IPS-NIHi7 (cell line): ENCODE data around the gene PDE11A.

Experiments
- DNase-seq: peaks from one replicate; pipeline ENCODE4 v3.0.0; 2012; ENCODE audit warnings: mixed read lengths; ENCODE audit errors: extremely low spot score

The PDE11A gene

DNA sequence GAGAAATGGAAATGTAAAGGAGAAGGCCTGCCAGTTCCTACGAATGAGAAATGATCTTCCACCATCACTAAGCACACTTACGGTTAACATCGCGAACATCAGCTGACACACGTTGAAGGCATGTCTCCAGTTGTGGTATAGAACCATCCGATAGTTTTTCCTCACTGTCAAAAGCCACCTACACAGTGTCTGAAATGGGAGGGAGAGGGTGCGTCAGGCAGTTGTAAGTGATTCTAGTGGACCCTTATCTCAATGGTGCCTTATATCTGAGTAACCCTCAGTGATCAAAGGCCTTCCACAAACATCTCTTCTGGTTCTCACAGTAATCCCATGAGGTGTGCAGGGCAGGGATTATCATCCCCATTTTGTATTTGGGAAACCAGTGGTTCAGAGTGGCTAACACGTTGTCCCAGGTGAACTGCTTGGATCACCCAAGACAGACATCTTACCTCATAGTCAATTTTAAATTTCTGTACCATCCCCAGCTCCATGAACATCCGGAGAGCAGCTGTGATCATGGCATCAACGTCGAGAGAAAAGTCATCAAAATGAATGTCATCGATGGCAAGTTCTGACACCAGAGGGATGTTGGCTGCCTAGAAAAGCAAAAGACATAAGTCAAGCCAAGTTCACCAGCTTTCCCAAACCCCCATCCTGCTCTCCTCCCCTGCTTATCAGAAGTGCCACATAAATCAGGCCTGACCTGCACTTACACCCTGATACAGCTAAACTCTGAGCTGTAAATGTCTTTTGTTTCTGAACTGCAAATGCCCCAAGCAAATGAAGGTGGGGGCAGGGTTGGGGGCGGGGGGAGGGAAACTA lies 344.8 kb downstream of the PDE11A start:
- no peak for DNase-seq

DNA sequence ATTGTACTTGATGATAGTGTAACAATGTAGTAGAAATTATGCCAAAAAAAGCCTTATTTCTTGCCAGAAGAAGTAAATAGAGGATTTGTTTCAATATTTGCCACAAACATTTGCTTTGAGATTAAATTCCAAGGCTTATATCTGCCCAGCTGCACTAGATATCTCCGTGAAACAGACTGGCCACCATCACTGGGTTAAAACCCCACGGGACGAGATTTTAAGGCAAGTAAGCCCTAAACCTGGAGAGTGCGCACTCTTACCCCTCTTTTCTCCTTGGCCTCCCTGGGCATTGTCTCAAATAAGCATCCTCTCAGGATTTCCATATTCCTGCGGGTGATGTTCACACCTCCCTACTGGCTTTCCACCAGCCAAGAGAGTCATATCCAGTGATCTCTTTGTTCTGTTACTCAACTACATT lies 345.6 kb downstream of the PDE11A start:
- no peak for DNase-seq

DNA sequence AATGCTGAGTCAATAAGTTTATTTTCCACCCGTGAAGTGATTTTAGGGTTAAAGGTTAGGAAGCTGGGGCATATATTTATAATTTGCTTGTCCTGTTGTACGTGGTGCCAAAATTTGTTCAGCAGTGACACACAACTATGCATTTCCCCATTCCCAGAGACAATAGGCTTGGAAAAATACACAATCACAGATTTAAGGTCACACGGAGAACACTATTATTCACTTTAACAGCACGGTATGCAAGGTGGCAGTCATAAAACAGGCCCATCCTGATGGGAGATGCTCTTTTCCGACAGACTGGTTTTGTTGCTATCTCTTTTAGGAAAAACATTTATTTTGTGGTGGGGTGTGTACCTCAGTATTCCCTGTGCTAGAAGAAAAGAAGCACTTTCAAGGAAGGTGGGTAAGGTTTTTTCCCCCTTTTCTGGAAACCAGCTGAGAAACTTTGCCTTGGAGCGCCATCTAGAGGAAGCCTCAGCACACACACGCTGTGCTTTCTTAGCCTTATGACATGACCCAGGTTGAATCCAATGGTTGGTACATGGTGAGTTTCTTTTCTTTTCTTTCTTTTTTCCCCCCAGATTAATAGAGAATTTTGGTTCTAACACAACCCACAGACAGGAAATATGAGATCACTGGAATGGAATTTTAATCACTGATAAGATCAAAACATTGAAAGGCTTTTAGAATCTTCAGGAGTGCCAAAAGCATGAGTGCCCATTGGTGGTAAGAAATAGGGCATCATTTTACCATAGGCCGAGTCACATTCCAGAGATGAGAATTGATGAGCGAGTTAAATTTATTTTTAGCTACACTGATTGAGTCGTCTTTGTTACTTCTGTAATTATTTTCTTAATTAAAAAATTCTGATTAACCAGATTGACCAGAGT lies 347.9 kb downstream of the PDE11A start:
- peak; percentile 77 for DNase-seq

DNA sequence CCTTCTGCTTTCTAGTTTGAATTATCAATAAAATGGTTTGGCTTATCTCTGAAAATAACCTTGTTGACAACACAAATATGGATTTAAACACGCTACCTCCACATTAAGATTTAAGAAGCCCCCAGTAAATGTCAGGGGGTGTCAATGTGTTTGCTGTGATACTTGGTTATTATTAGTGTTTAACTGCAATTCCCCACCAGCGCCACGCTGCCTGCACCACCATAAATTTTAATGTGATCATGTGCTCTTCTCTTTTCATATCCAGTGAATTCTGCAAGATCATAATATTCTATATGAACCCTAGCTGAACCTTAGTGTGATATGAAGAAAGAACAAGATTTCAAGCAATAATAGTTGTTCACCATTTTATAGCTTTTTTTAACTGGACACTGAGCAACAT lies 349.3 kb downstream of the PDE11A start:
- DNase-seq, result no peak

DNA sequence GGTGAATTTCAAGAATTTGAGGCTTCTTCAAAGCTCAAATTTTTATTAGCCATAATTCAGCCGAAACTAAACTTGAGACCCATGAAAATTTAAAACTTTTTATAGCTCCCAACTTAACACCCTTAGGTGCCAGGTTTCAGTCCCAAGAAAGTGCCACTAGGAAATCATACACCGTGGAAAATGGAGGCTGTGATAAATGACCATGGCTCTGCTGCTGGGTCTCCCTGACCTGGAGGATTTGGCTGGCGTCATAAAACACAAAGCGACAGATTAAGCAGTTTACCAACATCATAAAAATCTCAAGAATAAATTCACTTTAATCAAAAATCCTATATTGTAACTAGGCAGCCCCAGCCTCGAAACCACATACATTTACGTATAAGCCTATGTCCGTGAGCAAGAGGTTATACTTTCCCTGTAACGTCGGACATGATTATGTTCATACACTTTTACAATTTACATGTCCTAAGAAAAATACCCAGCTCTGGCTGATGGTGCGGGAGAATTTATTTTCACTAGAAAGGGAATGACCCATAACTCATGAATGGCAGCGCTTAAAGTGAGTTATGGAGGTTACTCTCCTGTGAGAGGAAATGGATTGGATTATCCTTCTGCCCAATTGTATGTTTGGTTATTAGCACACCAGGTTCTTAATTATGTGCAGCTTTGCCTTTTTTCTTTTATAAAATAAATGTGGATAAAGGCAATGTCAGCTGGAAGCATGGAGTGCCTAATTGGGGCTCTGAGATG lies 350.6 kb downstream of the PDE11A start:
- no peak for DNase-seq

DNA sequence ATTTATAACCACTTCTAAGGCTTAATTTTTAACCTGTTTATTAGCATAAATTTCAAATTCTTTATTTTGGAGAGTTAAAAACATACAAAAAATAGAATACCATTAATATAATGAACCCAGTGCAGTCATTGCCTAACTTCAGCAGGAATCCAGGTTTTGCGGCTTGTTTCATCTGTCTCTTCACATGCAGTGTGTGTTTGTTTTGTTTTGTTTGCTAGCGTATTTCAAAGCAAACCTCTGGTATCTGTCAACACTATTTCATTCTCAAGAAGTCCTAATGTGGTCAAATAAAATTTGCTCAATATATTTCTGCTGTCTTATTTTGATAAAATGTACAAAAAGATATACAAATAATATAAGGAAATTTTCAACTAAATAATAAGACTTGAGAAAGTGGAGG lies 351.5 kb downstream of the PDE11A start:
- DNase-seq, result no peak

DNA sequence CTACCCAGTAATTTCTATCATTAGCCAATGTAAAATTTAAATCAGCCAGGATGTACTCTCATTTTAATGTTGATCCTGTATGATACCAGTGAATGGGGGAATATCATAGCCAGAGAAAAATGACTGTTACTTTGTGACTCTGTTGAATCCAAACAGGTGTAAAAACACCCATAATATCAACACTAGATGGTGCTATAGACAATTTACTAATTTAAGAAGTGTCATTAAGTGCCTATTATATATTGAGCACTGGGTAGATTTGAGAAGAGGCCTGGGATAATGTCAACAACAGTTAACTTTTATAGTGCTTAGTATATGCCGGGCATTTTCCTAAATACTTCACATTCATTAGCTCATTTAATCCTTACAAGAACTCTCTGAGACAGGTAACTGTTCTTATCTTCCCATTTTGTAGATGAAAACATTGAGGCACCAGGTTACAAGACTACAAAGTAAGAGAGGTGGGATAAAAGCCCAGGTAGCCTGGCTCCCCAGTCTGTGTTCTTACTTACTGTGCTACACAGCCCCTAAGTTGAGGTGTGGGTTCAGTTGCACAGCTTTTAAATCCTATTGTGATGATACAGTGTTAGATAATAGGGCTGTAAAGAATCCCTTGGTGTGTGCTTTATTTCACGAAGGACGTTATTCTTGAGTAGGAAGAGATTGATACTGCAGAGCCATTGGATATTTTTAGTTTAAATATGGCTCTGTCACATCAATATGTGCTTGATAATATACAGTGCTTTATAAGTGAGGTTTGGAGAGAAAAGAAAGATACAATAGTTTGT lies 354.6 kb downstream of the PDE11A start:
- no peak for DNase-seq

DNA sequence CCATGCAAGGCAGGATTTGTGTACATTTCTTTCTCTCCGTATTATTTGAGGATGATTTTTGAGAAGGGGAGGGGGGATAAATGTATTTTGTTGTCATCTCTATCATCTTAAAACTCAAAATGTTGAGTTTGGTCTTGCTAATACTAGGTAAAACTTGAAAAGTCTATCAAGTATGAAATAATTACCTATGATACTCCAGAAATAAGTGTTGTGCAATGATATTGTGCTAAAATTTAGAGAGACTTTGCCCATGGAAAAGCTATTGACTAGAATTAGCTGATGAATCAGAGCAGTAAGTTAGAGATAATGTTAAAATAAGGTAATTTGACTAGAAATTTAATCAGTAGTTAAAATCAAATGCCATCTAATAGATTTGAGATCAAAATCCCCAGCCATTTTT lies 356.1 kb downstream of the PDE11A start:
- no peak for DNase-seq

DNA sequence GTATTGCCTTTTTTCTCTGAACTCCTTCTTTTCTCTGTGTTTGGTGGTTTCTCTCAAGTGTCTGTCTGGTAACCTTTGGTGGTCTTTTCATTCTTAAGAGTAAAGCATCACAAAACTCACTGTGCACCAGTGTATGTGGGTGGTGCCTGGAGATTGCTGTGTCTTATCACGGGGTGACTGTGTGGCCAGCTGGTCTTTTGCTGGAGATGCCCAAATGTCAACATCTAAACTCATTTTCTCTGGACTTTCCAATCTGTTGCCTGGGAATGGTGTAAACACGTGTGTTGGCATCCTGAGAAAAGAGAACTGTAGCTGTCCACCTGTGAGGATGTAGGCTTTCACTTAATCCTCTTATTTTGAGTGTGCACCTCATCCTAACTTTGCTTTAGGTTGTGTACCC lies 356.8 kb downstream of the PDE11A start:
- no peak for DNase-seq

DNA sequence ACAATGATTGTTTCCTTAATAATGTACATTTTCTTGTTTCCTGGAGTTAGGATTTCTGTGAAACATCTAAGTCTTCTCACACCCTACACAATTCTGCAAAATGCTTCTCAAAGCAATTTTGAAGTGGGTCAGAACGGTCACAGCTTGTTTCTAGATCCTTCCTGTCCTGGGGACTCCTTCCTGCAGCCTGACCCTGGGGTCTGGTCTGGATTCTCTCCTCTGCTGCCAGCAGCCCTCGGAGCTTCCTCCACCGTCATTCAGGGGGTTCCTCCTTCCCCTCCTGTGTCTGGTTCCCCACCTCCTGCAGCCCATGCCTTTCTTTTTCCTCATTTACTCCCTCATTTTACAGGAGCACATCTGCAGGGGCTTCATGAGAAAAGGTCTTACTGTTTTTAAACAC lies 357.9 kb downstream of the PDE11A start:
- no peak for DNase-seq

DNA sequence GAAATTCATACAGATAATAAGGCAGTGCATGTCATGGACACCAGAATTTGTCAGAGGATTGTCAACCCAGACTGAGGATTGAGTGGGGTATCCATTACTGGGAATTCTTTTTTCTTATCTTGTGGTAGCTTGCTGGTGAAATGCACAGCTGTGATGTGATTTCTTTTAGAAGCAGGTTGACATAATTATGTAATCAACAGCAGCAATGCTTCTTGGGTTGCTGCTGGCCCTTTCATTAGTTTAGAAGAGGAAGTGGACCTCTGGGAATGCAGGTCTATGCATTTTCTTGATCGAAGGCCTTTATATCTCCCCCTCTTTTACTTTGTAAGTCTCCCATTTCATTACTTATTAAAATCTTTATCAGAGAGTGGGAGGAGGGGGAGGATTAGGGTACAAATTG lies 360.1 kb downstream of the PDE11A start:
- no peak for DNase-seq

DNA sequence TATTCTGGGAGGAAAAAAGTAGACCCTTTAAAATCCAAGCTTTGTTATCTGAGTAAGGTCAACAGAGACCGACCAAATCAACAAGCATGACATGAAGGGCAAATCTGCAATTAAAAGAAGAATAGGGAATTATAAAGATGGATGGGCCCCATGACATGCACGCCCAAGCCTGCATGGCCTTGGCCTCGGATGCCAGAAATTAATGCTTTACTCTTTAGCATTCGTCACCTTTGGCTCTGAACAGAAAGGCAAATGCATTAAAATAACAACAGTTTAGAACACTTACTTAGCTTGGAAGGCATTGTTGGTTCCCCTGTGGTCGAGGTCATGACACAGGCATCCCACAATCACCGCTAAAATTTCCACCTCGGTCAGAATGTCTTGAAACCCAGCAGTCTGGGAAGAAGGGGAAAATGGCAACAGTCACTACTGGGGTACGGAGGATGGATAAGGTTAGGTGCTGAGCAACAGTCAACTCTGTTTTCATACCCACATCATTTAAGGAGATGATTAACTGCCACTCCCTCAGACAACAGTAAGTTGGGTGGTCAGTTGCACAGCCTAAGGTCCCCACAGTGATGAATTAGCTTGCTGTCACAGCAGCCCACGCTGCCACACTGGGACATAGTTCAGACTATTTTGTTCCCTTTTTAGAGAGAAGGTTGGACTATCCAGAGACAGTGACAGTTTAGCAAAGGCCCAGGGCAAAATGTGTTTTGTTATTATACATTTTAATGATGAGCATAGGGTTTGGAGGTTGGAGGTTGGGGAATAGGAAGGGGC lies 360.9 kb downstream of the PDE11A start:
- DNase-seq, result no peak

DNA sequence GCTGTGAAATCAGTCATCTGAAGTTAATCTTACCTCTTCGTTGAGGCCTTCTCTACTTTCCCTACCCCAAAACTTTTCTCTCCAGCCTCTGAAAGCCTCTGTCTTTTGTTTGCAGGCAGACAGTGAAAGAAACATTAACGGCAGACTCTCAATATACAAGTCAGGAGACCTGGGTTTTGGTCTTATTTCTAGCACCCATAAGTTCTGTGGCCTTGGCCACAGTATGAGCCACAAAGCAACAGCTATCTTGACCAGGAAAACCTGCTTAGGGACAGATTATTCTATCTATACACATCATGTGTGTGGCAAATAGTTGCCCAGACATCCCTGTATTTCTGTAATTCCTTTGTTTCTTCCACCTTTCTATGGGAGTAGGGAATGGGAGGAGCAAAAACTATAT lies 361.7 kb downstream of the PDE11A start:
- no peak for DNase-seq

DNA sequence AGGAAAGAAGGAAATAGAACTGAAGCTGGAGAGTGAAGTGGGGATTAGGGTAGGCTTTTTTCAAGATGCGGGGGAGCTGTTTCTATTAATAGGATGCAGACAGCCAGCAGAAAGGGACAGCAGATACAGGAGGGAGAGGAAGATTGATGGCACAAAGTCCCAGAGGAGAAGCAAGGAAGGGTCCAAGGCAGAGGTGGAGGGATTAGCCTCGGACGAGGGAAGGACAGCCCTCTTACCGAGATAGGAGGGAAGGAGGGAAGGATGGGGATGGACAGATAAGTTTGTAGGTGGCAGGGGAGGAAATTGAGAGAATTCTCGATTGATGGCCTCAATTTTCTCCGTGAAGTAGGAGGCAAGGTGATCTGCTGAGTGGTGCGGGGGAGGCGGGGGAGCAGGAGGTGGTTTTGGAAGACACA lies 362.6 kb downstream of the PDE11A start:
- no peak for DNase-seq

DNA sequence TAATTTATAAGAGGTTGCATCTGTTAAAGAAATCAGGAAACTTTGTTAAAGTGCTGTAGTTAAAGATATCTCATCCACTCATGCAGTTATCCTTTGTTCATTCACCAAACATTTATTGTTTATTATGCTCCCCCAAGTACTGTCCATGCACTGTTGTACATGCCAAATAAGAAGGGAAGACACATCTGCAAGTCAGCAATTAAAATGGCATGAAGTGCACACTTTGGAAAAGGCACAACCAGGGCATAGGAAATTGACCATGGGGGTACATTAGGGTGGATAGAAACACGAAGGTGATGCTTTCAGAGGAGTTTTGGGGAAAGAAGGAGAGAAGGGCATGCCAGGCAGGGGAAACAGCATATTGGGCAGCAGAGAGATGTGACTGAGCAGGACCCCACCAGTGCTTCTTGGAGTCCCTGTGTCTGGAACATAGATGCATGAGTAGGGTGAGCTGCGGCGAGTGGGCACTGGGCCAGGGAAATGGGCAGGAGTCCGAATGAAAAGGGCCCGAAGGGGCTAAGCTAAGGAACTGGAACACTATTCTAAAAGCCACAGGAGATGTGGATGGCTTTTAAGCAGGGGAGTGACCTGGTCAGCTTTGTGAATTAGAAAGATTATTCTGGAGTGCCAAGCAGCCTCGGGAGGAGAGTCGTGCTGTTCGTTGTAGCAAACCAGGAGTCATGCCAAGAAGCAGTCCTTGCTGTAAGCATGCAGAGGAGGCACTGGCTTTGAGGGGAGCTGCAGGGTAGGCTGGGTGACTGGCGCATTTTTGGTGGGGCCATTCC lies 363.7 kb downstream of the PDE11A start:
- DNase-seq, result no peak

DNA sequence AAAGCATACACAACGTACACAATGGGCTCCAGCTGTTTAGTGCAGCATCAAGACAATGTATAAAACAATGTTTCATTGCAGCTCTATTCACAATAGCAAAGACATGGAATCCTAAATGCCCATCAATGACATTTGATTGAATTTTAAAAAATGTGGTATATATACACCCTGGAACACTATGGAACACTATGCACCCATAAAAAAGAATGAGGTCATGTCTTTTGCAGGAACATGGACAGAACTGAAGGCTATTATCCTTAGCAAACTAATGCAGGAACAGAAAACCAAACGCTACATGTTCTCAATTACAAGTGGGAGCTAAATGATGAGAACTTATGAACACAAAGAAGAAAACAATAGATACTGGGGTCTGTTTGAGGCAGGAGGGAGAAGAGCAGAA lies 364.5 kb downstream of the PDE11A start:
- DNase-seq, result no peak

DNA sequence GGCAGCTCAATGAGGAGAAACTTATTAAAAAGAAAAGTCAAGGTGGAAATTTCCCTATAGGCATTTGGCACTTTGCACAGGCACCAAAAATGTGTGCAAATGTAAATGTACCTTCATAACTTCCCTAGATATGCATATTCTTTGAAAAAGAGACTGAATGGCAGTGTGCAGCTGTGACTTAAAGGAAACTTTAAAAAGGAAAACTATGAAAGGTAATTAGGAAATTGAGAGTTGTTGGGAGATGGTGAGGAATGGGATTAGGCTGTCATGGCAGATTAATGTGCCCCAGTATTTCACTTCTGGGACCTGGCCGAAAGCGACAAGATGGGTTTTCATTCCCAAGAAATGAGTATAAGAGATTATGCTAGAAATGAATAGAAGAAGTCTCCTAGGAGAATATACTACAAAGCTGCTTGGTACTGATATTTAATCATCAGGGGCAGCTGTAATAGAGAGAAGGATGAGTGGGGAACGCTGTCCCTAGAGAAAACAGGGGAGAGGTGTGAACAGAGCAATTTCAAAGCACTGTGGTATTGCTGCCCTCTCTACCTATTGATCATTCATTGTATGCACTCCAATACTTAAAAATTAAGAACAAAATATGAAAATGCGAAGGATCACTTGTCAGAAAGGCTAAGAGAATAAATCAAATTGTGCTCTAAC lies 366.9 kb downstream of the PDE11A start:
- DNase-seq, result no peak

DNA sequence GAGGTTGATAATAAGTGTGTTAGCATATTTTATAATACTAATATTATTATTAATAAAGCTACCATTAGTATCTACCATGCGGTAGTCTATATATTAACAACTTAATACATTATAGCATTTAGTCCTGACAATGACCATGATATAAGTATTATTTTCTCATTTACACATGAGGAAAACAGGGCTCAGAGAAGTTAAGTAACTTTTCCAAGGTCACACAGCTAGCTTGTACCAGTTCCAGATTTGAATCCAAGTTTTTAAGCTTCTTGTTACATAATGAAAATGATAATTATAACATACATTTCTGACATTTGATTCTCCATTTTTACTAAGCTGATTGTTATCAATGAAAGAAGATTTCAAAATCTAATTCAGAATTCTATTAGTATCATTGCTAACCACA lies 369.4 kb downstream of the PDE11A start:
- no peak for DNase-seq

DNA sequence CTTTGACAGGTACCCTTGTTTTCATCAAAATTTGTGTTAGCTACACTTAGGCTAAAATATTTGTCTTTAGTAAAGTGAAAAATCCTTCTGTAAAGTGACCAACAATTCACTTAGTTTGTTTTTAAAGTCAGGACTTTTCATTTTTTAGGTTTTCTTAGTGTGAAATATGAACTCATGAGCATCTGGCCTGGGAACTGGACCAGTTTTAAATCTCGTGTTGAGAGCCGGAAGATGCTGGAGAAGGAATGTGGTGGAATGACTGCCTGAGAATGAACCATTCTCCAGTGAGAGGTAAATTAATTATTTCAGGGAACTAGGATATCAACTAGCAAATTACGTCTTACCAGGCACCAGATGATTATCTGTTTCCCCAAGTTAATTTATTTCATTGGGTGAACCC lies 374.3 kb downstream of the PDE11A start:
- no peak for DNase-seq
